ENCODE measurements around the gene RBMS3.

The RBMS3 gene

DNA sequence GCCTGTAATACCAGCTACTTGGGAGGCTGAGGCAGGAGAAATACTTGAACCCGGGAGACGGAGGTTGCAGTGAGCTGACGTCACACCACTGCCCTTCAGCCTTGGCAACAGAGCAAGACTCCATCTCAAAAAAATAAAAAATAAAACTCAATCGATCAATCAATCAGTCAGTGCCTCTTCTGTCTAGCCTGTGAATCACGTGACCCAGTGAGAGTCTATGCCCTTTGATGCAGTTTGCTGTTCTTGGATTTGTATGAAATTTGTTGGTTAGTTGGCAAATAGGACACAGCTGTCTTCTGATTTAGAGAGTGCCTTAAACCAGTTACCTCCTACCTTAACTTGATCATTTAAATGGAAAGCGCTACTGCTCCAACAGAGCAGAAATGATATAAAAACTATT, 3.6 kb upstream of the RBMS3 start:
- DNase-seq (ENCODE audit: low spot score): no peak

GRCh38 chr3:29279286-29279685, 1.6 kb upstream of the RBMS3 start:
- no peak for DNase-seq (ENCODE audit: low spot score)

DNA sequence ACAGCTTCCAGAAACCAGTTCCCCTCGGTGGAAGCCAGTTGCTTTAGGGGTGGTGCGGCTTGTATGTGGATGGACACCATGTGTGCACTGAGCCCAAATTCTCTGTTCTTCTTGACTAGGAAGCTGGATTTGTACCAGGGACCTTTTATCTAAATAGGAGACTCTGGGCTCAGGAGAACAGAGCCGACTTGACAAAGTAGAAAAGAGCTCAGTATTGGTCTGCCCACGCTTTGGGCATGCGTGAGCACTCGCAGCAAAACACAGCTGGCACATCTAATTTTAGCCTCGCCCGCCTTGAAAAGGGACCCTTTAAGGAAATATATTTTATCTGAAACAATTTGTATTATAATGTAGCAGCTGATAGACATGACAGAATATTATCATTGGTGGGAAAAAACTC, 1.1 kb upstream of the RBMS3 start:
- DNase-seq (ENCODE audit: low spot score): no peak

GRCh38 chr3:29281094-29281343, 148 bp downstream of the RBMS3 start:
- DNase-seq (ENCODE audit: low spot score): no peak

- DNase-seq (ENCODE audit: low spot score): no peak
Measured at GRCh38 chr3:29281344-29282241, 722 bp downstream of the RBMS3 start.

DNA sequence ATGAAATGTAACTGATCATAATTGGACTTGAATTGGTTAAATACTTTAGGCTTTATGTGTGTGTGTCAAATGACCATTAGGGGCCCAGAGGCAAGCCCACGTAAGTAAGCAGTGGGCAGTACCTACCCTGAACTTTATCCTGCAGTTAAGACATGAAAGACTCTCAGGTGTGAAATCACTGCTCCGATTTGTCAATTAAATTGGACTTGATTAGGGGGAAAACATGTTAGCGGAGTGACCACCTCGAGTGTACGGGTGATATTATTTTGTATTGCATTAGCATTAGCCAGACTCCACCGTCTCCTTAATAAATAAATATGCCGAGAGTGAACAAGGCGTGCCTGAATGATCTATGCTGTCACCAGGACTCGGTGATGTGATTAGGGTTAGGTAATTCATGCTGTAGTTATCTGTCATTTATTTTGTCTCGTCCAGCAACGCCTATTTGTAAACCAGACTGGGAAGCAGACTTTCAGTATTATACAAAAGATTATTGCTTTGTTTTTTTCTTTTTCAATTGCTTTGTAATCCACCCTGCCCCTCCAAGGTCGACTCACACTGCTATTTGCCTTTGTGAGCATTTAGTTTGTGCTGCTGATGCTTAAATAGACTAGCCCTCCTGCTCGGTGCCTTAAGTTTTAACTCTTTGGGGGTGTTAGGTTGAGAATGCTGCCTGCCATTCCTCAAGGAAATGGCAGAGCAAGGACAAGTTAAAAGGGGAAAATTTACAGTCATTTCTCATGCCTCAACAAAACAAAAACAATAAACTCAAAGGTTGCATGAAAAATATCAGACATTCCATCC, 1.8 kb downstream of the RBMS3 start:
- no peak for DNase-seq (ENCODE audit: low spot score)

DNA sequence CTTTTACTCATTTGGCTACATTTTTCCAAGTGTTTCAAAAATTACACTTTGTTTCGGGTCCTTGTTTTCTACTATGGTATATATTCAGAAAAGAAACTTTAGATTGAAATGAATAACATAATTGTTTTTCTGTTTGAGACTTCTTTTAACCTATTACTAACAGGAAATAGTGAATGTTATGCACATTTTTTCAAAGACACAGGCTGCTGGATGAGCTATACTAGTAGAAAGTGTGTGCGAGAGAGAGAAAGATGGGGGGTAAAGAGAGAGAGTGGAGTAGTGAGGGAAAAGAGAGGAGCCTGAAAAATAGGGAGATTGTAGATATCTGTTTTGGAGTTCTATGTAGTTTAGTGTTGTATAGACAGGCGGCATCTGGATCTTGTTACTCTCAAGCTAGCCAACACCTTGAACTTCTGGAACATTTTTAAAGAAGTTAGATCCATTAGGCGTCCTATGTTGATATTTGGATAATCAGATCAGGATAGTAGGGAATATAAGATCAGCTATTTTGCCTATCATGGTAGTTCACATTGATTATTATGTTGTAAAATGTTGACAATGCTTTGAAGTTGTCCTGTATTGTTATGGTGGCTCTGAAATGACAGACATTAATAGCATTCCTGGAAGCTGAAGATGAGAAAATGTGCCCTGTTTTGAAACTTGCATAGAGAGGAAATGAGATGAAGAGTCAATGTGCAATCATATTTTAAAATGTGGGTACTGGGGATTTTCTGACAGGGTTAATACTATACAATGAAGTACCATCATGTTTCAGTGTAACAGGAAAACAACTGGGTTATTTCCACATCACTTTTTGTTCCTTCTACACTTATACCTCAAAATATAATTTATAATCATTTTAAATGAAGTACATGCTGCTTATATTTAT, 2.6 kb downstream of the RBMS3 start:
- no peak for DNase-seq (ENCODE audit: low spot score)

DNA sequence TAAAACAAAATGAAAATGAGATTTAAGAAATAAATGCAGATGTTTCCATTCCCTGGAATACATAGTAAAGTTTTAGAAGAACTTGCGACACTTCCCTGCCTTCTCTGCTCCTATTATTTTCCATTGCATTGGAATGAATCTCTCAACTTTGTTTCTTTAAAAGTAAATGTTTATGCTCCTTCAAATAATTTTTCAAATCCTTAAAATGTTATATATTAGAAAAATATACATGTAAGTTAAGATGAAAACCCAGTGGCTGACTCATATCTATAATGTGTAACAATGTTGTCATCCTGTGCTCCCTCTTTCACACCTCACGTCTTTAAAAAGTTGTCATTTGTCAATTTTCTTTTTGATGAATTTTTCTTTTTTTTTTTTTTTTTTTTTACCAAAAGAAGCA, 3.6 kb downstream of the RBMS3 start:
- DNase-seq (ENCODE audit: low spot score): no peak

GRCh38 chr3:29285471-29286071, 4.7 kb downstream of the RBMS3 start:
- no peak for DNase-seq (ENCODE audit: low spot score)

- DNase-seq (ENCODE audit: low spot score): no peak
Measured at GRCh38 chr3:29286478-29287240, 5.8 kb downstream of the RBMS3 start.

GRCh38 chr3:29290596-29290995, 9.7 kb downstream of the RBMS3 start:
- DNase-seq (ENCODE audit: low spot score): no peak

DNA sequence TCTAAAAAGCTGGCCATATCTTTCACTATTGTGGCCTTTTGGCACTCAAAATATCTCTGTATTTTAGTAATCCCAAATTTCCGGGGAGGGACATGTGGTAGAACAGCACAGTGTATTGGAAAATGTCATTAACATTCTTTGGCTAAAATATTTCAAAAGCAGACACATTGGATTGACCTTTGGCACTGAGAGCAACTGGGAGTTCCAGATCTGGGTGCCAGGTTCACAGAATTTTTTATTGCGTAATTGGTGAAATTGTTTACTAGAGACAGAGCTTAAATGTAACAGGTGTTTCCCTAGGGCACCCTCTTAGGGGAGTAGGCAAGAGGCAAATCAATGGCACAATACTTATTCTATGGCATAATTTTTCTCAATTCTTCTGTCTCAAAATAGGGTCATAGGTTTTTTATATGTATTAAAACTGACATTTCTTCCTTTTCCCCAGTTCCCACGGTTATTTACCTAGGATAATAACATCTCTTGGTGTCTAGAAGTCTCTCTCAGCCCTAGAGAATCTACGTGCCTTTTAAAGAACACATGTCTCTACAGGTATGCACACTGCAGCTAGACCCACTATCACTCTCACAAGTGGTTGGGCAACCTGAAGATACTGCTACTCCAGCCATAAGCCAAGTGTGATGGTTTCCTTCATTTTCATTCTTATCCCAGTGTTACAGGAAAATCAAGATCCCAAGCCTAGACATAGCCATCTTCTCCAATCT, 10.6 kb downstream of the RBMS3 start:
- no peak for DNase-seq (ENCODE audit: low spot score)

DNA sequence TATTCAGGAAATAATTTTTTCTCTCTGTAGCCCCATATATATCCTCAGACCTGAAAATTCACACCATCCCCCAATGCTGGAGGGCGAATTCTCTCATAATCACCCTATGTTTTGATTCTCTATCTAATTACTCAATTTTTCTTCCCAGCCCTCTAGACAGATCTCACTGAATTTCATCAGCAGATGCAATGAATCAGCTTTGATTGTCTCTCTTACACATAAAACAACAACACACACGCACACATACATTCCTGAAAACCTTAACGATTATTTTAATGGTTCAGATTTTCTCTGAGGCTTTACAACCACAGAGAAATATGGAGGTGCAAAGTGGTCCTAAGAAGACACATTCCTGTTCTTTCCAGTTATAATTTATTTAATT, 11.1 kb downstream of the RBMS3 start:
- no peak for DNase-seq (ENCODE audit: low spot score)

GRCh38 chr3:29293421-29293820, 12.6 kb downstream of the RBMS3 start:
- DNase-seq (ENCODE audit: low spot score): no peak

DNA sequence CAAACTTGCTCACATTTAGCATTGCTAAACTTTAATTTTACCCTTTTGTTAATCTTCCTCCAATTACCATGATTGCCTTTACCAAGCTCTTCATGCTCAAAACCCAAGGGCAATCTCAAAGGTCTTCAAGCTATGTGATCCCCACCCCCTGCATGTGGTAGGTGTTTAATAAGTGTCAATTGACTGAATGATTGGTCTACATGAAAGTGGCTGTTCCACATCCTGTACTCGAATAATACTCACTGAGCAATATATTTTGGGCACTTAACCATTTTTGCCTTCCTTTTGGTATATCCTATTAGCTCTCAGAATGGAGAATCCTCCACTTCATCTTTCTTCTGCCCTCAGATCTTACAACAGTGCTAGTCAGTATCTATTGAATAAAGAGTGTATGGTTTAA, 17.1 kb downstream of the RBMS3 start:
- no peak for DNase-seq (ENCODE audit: low spot score)

DNA sequence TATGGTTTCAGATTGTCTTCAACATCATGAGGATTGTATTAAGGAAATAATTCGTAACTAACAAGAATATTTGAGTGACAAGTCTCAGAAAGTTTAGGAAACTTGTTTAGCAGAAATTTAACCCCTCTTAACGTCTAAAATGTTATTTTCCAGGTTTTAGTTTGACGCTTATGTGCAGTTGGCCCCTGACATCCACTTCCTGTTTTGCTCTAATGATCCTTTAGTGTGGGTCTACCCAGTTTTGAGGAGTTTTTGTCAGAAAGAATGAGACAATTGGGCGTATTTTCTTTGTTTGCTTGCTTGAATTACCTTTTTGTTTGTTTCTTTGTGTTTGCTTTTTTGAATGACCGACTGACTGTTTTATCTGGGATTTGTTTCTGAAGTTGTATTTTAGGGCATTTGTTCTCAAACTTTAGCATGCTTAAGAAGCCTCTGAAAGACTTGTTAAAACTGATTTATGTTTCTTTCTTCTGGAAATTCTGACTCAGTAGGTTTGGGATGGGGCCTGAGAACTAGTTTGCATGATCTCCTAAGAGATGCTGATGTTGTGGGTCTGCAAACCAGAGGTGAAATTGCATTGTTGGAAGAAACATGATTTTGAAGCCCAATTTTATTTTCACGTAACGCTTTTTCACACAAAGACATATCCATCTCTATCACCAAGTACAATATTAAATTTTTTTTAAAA, 20.6 kb downstream of the RBMS3 start:
- no peak for DNase-seq (ENCODE audit: low spot score)

GRCh38 chr3:29302619-29303018, 21.7 kb downstream of the RBMS3 start:
- DNase-seq (ENCODE audit: low spot score): no peak

- DNase-seq (ENCODE audit: low spot score): no peak
Measured at GRCh38 chr3:29307295-29307694, 26.4 kb downstream of the RBMS3 start.

DNA sequence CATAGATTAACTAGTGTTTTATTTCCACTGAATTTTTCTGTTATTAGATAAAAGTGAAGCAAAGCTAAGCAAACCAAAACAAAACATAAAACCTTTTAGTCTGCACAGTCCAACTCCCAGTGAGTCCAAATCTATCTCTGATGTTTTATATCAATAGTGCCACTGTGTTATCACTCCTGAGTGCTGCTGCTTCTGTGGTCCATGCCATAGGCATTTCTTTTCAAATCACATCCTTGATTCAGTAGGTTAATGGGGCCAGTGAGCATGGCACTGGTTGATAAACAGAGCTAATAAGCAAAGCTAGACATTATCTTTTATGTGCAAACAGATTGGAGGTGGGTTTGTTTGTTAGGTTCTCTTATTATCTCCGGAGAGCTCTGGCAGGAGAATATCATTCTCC, 30.0 kb downstream of the RBMS3 start:
- no peak for DNase-seq (ENCODE audit: low spot score)

GRCh38 chr3:29311795-29312194, 30.9 kb downstream of the RBMS3 start:
- DNase-seq (ENCODE audit: low spot score): no peak

Measured in germinal center (tissue), 1 donor.